Spleen (tissue), 11 donors: ENCODE results near the gene MUC2. TPM values are rescaled to one million over a fixed set of nuclear protein-coding genes. Genes with fewer than 3 reads are reported as not detected.

Experiments
- DNase-seq: peaks from one replicate; pipeline ENCODE4 v3.0.0-alpha.2; 2020
- H3K27ac ChIP-seq, 8 donors: fragments of 200-600 bp; sonication (generic) in 7 of 8; 1 replicate in 4 of 8; 2 replicates in 4 of 8; pipeline versions ENCODE4 v1.5.0 to v1.8.0; 2016 to 2021; ENCODE audit warnings: inconsistent platforms in 4 of 8, mild to moderate bottlenecking in 4 of 8, moderate library complexity in 1 of 8
- H3K27me3 ChIP-seq, 7 donors: fragments of 200-600 bp; sonication (generic) in 6 of 7; replicated peaks in 1 of 7; 1 replicate in 4 of 7; 2 replicates in 3 of 7; pipeline versions ENCODE4 v1.5.0 to v1.8.0; 2016 to 2021; ENCODE audit warnings: inconsistent platforms in 3 of 7, mild to moderate bottlenecking in 1 of 7
- H3K36me3 ChIP-seq, 6 donors: fragments of 200-600 bp; sonication (generic) in 5 of 6; 1 replicate in 4 of 6; 2 replicates in 2 of 6; pipeline versions ENCODE4 v1.5.0 to v1.8.0; 2016 to 2021; ENCODE audit warnings: inconsistent platforms in 2 of 6
- H3K4me1 ChIP-seq, 6 donors: fragments of 200-600 bp; sonication (generic) in 5 of 6; 1 replicate in 3 of 6; 2 replicates in 3 of 6; pipeline versions ENCODE4 v1.5.0 to v1.8.0; 2016 to 2021; ENCODE audit warnings: inconsistent platforms in 3 of 6
- H3K4me3 ChIP-seq, 8 donors: fragments of 200-600 bp; sonication (generic) in 7 of 8; 1 replicate in 4 of 8; 2 replicates in 4 of 8; pipeline versions ENCODE4 v1.5.0 to v1.8.0; 2016 to 2021; ENCODE audit warnings: inconsistent platforms in 4 of 8, mild to moderate bottlenecking in 4 of 8, moderate library complexity in 2 of 8
- H3K9me3 ChIP-seq, 8 donors: fragments of 200-600 bp; sonication (generic) in 7 of 8; 1 replicate in 4 of 8; 2 replicates in 4 of 8; pipeline versions ENCODE4 v1.5.0 to v1.8.0; 2016 to 2021; ENCODE audit warnings: inconsistent platforms in 4 of 8
- POLR2A ChIP-seq, 3 donors: fragments of 450-650 bp; IDR thresholded peaks; one replicate each; pipeline ENCODE4 v1.5.1; 2017; ENCODE audit warnings: antibody characterized with exemption in 3 of 3, mild to moderate bottlenecking in 1 of 3
- POLR2AphosphoS5 ChIP-seq, 3 donors: sonication (generic); formaldehyde crosslinking; IDR thresholded peaks; one replicate each; pipeline ENCODE4 v1.5.1; 2017; ENCODE audit warnings: antibody characterized with exemption in 3 of 3
- WGBS, 5 donors: extraction: QIAGEN DNeasy Blood & Tissue Kit in 3 of 5; methylation state at CpG; one replicate each; pipeline versions ENCODE4 v1.1.5 to v1.1.7; 2013 to 2018; 5-methylcytosine and 5-hydroxymethylcytosine counted together
- intact Hi-C: fragments of 100-400 bp; cut with DNase I; formaldehyde crosslinking; loops from one replicate; pipeline ENCODE4 v1.15.0; 2023; ENCODE audit warnings: low total_unique reads
- polyA plus RNA-seq, 3 donors: library from polyadenylated mRNA; stranded (reverse); fragments of 200-250 nt; gene quantifications; one replicate each; pipeline ENCODE4 v1.2.1, GENCODE V29; 2013
- total RNA-seq, 7 donors: library from RNA; depleted of rRNA in 3 of 7; stranded (reverse); fragments of >200 nt in 3 of 7; fragmentation: NEBNext Ultra II Directional in 4 of 7; extraction: Animal tissue kit (Norgen Biotek cat#: 25700) in 4 of 7; gene quantifications; one replicate each; pipeline versions ENCODE4 v1.1.0 to v1.2.1, GENCODE V29; 2016 to 2021
- TF ChIP-seq, protein P1 (sequence below), 11 experiments: fragments of 200-600 bp in 7 of 11; fragments of 450-650 bp in 4 of 11; sonication (generic) in 4 of 11; IDR thresholded peaks in 8 of 11; conservative IDR thresholded peaks in 3 of 11; 1 replicate in 7 of 11; 2 replicates in 4 of 11; pipeline versions ENCODE4 v1.4.0 to v1.8.0; 2016 to 2021; ENCODE audit warnings: antibody characterized with exemption in 11 of 11, inconsistent platforms in 4 of 11, mild to moderate bottlenecking in 1 of 11
- donor health status: healthy with polysubstance abuse.
- donor health status: DM: no; HTN: no; CAD: no; lungs with moderate emphysema.
- donor health status: DM: no; HTN: no; CAD: no.
- donor health status: Bipolar disorder and iron deficiency.
- donor health status: healthy.
- donor health status: DM: no; HTN: no; CAD: no.
- donor health status: DM: yes; HTN: yes; CAD: no.

Gene MUC2
- total and polyA plus RNA-seq, 10 donors = 0.03 to 0.06 (median 0.03) TPM; not detected in 7

GRCh38 chr11:1026641-1027482, 47.8 kb upstream of the MUC2 start:
- TF ChIP-seq POLR2AphosphoS5 (IDR thresholded peaks at IDR 0.05) = peak in 1 of 3 donors; percentile 10
- TF ChIP-seq, protein P1, sequence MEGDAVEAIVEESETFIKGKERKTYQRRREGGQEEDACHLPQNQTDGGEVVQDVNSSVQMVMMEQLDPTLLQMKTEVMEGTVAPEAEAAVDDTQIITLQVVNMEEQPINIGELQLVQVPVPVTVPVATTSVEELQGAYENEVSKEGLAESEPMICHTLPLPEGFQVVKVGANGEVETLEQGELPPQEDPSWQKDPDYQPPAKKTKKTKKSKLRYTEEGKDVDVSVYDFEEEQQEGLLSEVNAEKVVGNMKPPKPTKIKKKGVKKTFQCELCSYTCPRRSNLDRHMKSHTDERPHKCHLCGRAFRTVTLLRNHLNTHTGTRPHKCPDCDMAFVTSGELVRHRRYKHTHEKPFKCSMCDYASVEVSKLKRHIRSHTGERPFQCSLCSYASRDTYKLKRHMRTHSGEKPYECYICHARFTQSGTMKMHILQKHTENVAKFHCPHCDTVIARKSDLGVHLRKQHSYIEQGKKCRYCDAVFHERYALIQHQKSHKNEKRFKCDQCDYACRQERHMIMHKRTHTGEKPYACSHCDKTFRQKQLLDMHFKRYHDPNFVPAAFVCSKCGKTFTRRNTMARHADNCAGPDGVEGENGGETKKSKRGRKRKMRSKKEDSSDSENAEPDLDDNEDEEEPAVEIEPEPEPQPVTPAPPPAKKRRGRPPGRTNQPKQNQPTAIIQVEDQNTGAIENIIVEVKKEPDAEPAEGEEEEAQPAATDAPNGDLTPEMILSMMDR (IDR thresholded peaks at IDR 0.05 in 8 of 11, conservative IDR thresholded peaks at IDR 0.05 in 3 of 11) = no peak
- TF ChIP-seq POLR2A (IDR thresholded peaks at IDR 0.05) = no peak
- peaks cover 0 to 26% (median 0%) of the 10 kb centered on the region in 6 donors for H3K4me1 ChIP-seq
- H3K27ac ChIP-seq = no peak overlapping the region
- intact Hi-C loops = no loop called here
- H3K27me3 ChIP-seq = no peaks in the 10 kb centered on the region
- peaks cover 0 to 36% (median 0%) of the 10 kb centered on the region in 6 donors for H3K36me3 ChIP-seq
- 81 to 89% (median 88%) methylated on average over 17 to 46 of the region's 46 CpGs for WGBS, 5 donors
- no peak overlapping the region for H3K4me3 ChIP-seq
- H3K9me3 ChIP-seq = no peaks in the 10 kb centered on the region
- no peak for DNase-seq

- no peak for DNase-seq
- TF ChIP-seq POLR2AphosphoS5 (IDR thresholded peaks at IDR 0.05) (peak in 2 of 3 donors; percentile 29 to 49), POLR2A (IDR thresholded peaks at IDR 0.05) (no peak)
- no peak overlapping the region for H3K27ac ChIP-seq
- 86 to 89% (median 88%) methylated on average over 7 to 36 of the region's 36 CpGs for WGBS, 5 donors
- no peak overlapping the region for H3K4me3 ChIP-seq
- intact Hi-C loops = no loop called here
- H3K9me3 ChIP-seq = no peaks in the 10 kb centered on the region
- peaks cover 0 to 33% (median under 1%) of the 10 kb centered on the region in 6 donors for H3K4me1 ChIP-seq
- peaks cover 0 to 36% (median 0%) of the 10 kb centered on the region in 6 donors for H3K36me3 ChIP-seq
- no peaks in the 10 kb centered on the region for H3K27me3 ChIP-seq
Observed at GRCh38 chr11:1027483-1028290, 47.0 kb upstream of the MUC2 start.

DNA sequence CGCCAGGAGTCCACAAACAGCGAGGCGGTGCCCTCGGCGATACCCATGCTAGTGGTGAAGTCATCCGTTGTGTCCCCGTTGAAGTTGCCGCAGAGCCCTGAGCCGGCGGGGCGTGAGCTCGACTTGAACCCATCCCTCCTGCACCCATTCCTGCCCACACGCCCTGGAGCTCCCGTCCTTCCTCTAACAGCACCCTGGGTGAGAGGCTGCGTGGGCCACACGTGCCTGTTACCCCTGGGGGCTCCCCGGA, 46.5 kb upstream of the MUC2 start:
- TF ChIP-seq POLR2A (IDR thresholded peaks at IDR 0.05) = no peak
- TF ChIP-seq, protein P1 (IDR thresholded peaks at IDR 0.05 in 8 of 11, conservative IDR thresholded peaks at IDR 0.05 in 3 of 11) = no peak
- TF ChIP-seq POLR2AphosphoS5 (IDR thresholded peaks at IDR 0.05) = peak in 2 of 3 donors; percentile 7 to 13
- peaks cover 0 to 36% (median 0%) of the 10 kb centered on the region in 6 donors for H3K36me3 ChIP-seq
- H3K9me3 ChIP-seq = no peaks in the 10 kb centered on the region
- DNase-seq = no peak
- H3K27ac ChIP-seq = no peak overlapping the region
- H3K27me3 ChIP-seq = no peaks in the 10 kb centered on the region
- intact Hi-C loops = no loop called here
- H3K4me3 ChIP-seq = no peak overlapping the region
- WGBS, 5 donors = 82 to 89% (median 85%) methylated on average over 15 to 17 of the region's 17 CpGs
- peaks cover 0 to 39% (median 3%) of the 10 kb centered on the region in 6 donors for H3K4me1 ChIP-seq

DNA sequence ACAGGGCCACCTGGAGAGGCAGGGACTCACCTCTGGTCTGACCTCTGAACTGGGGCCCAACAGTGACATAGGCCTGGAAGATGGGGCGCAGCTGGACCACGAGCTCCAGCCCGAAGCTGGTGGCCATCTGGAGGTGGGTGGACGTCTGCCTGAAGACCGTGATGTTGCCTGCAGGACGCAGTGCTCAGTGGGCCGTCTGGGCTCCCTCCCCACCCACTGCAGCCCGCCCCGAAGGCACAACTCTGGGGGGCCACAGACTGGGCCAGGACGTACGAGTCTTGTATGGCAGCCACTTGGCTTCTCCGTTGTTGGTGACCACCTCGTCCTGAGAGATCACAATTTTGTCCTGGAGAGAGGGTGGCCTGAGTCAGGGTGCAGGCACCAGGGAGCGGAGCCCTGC, 46.1 kb upstream of the MUC2 start:
- WGBS, 5 donors = 78 to 87% (median 85%) methylated on average over 4 to 14 of the region's 14 CpGs
- no peaks in the 10 kb centered on the region for H3K9me3 ChIP-seq
- peaks cover 0 to 33% (median 0%) of the 10 kb centered on the region in 6 donors for H3K36me3 ChIP-seq
- H3K4me1 ChIP-seq = peaks cover 0 to 40% (median 4%) of the 10 kb centered on the region in 6 donors
- TF ChIP-seq POLR2AphosphoS5 (IDR thresholded peaks at IDR 0.05) (peak in 1 of 3 donors; percentile 8), POLR2A (IDR thresholded peaks at IDR 0.05) (no peak)
- no peak overlapping the region for H3K27ac ChIP-seq
- no peak overlapping the region for H3K4me3 ChIP-seq
- intact Hi-C loops = no loop called here
- DNase-seq = no peak
- H3K27me3 ChIP-seq = no peaks in the 10 kb centered on the region

DNA sequence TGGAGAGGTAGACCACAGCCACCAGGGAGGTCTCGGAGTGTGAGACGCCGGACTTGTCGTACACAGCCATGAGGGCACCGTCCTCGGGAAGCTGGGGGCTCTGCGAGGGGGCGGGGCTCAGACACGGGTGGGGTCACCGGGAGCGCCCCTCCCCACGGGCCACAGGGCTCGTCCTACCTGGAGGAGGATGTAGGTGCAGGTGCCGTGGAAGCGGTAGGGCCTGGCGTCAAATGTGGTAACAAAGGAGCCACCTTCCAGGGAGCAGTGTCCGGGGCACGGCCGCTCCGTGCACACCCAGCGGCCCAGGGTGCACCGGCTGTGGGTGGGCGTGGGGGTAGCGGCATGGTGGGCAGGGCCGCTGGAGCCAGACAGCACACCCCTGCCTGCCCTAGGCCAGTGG, 45.6 kb upstream of the MUC2 start:
- H3K27me3 ChIP-seq = no peaks in the 10 kb centered on the region
- no peak for TF ChIP-seq POLR2A (IDR thresholded peaks at IDR 0.05)
- TF ChIP-seq POLR2AphosphoS5 (IDR thresholded peaks at IDR 0.05) = peak in 1 of 3 donors; percentile 29
- peaks cover 0 to 29% (median 0%) of the 10 kb centered on the region in 6 donors for H3K36me3 ChIP-seq
- peaks cover 0 to 40% (median 4%) of the 10 kb centered on the region in 6 donors for H3K4me1 ChIP-seq
- DNase-seq = no peak
- no peak overlapping the region for H3K27ac ChIP-seq
- H3K9me3 ChIP-seq = no peaks in the 10 kb centered on the region
- intact Hi-C loops = no loop called here
- 76 to 96% (median 84%) methylated on average over 20 to 25 of the region's 25 CpGs for WGBS, 5 donors
- H3K4me3 ChIP-seq = no peak overlapping the region
